GM12878 (cell line): ENCODE data around the gene IL16. TPM values are rescaled to one million over a fixed set of nuclear protein-coding genes. Genes with fewer than 3 reads are reported as not detected.

Experiments used
- ATAC-seq: fragments of 200-7000 bp; cut with Tn5 transposase; 3 replicates; pipeline ENCODE4 v1.9.1; 2020; ENCODE audit warnings: mild to moderate bottlenecking, moderate library complexity
- BruUV-seq: library from RNA; stranded (reverse); fragments of 400-500 nt; replicated peaks from 2 replicates; lab custom pipeline; 2021; lab: Mats Ljungman, UMichigan
- CTCF ChIA-PET: fragments of 300-600 bp; sonication (Branson Sonifier 250); formaldehyde crosslinking; extraction: SDS; loops from one replicate; lab custom pipeline; 2021; ENCODE audit warnings: inconsistent platforms; lab: Yijun Ruan, JAX
- POLR2A ChIA-PET: fragments of 350-600 bp; formaldehyde crosslinking; extraction: SDS; loops from one replicate; lab custom pipeline; 2021; ENCODE audit warnings: inconsistent platforms; lab: Charles Lee
- RAD21 ChIA-PET: fragments of 300-600 bp; sonication (Branson Sonifier 250); formaldehyde crosslinking; loops from one replicate; lab custom pipeline; 2023; ENCODE audit warnings: antibody characterized with exemption; ENCODE audit not compliant: unreplicated experiment; lab: Charles Lee
- SMC1A ChIA-PET: fragments of 300-600 bp; sonication (Branson Sonifier 250); formaldehyde crosslinking; loops from one replicate; lab custom pipeline; 2023; ENCODE audit not compliant: unreplicated experiment, uncharacterized antibody; lab: Charles Lee
- DNase-seq: peaks from one replicate; pipeline ENCODE4 v3.0.0-alpha.2; 2011; ENCODE audit warnings: low read depth, low spot score
- FAIRE-seq: peaks from 3 replicates; lab custom pipeline; 2011; peaks lifted over from hg19 to GRCh38; lab: Jason Lieb, UNC
- H2AFZ ChIP-seq: 2 replicates; pipeline ENCODE4 v1.6.0; 2011; ENCODE audit warnings: low read depth, low read length, control low read depth; ENCODE audit not compliant: control insufficient read depth
- H3K27ac ChIP-seq: 2 replicates; pipeline ENCODE4 v1.5.1; 2011; ENCODE audit warnings: control low read depth; ENCODE audit not compliant: control insufficient read depth, insufficient read depth
- H3K27me3 ChIP-seq, 2 experiments: replicated peaks in 1 of 2; 2 replicates each; pipeline versions ENCODE4 v1.6.0 to v1.6.1; 2011; ENCODE audit warnings: low read length in 1 of 2; ENCODE audit not compliant: control insufficient read depth in 2 of 2, insufficient read depth in 2 of 2
- H3K36me3 ChIP-seq, 2 experiments: 2 replicates each; pipeline ENCODE4 v1.5.1; 2011; ENCODE audit warnings: low read length in 1 of 2; ENCODE audit not compliant: control insufficient read depth in 2 of 2, insufficient read depth in 2 of 2
- H3K4me1 ChIP-seq: 2 replicates; pipeline ENCODE4 v1.6.1; 2011; ENCODE audit warnings: mild to moderate bottlenecking, low read length, moderate library complexity, mixed read lengths; ENCODE audit not compliant: control insufficient read depth, insufficient read depth
- H3K4me2 ChIP-seq: 2 replicates; pipeline ENCODE4 v1.6.0; 2011; ENCODE audit warnings: control low read depth; ENCODE audit not compliant: control insufficient read depth, insufficient read depth
- H3K4me3 ChIP-seq: fragments of 200-600 bp; sonication (generic); 2 replicates; pipeline ENCODE4 v1.5.1; 2016
- H3K79me2 ChIP-seq: 2 replicates; pipeline ENCODE4 v1.6.0; 2011; ENCODE audit warnings: low read length; ENCODE audit not compliant: control insufficient read depth, insufficient read depth
- H3K9ac ChIP-seq: 2 replicates; pipeline ENCODE4 v1.8.0; 2011; ENCODE audit warnings: low read length, control low read depth, mixed read lengths; ENCODE audit not compliant: control insufficient read depth, insufficient read depth
- H3K9me3 ChIP-seq: replicated peaks from 3 replicates; pipeline ENCODE4 v1.5.1; 2011; ENCODE audit warnings: mild to moderate bottlenecking, low read length; ENCODE audit not compliant: control insufficient read depth, insufficient read depth
- H4K20me1 ChIP-seq: 2 replicates; pipeline ENCODE4 v1.6.0; 2011; ENCODE audit not compliant: control insufficient read depth, insufficient read depth
- ASH2L ChIP-seq: fragments of 300-600, 200-600 bp; sonication (generic); IDR thresholded peaks from 2 replicates; pipeline ENCODE4 v1.6.1; 2017; ENCODE audit warnings: low read depth, mild to moderate bottlenecking, borderline replicate concordance
- ATF7 ChIP-seq: fragments of 450-650 bp; IDR thresholded peaks from 2 replicates; pipeline ENCODE4 v1.6.1; 2016; ENCODE audit warnings: low read depth, mild to moderate bottlenecking
- BACH1 ChIP-seq: fragments of 450-650 bp; IDR thresholded peaks from 2 replicates; pipeline ENCODE4 v1.6.1; 2017; ENCODE audit warnings: mild to moderate bottlenecking, borderline replicate concordance
- BCL3 ChIP-seq: IDR thresholded peaks from 2 replicates; pipeline ENCODE4 v1.6.1; 2011; ENCODE audit warnings: borderline replicate concordance, low read depth, mild to moderate bottlenecking, moderate library complexity, low read length; ENCODE audit not compliant: insufficient read depth, poor library complexity, severe bottlenecking
- CBFB ChIP-seq: IDR thresholded peaks from 2 replicates; pipeline ENCODE4 v1.6.1; 2016; ENCODE audit warnings: antibody characterized with exemption, low read depth
- EED ChIP-seq: sonication (generic); IDR thresholded peaks from 2 replicates; pipeline ENCODE4 v1.6.1; 2016; ENCODE audit warnings: antibody characterized with exemption, low read depth
- FOXM1 ChIP-seq: IDR thresholded peaks from 2 replicates; pipeline ENCODE4 v1.6.1; 2012; ENCODE audit warnings: low read depth, mild to moderate bottlenecking, inconsistent platforms, low read length, moderate library complexity
- NBN ChIP-seq: fragments of 450-650 bp; IDR thresholded peaks from 2 replicates; pipeline ENCODE4 v1.6.1; 2016
- NR2C2 ChIP-seq: IDR thresholded peaks from 2 replicates; pipeline ENCODE4 v1.6.1; 2011; ENCODE audit warnings: borderline replicate concordance, low read depth; ENCODE audit not compliant: control insufficient read depth, insufficient read length
- POLR2AphosphoS5 ChIP-seq: IDR thresholded peaks from 2 replicates; pipeline ENCODE4 v1.6.1; 2011; ENCODE audit warnings: mild to moderate bottlenecking, low read length, inconsistent platforms
- POU2F2 ChIP-seq: IDR thresholded peaks from 3 replicates; pipeline ENCODE4 v1.6.1; 2011; ENCODE audit warnings: low read depth, mild to moderate bottlenecking, low read length, borderline replicate concordance
- SKIL ChIP-seq: fragments of 450-650 bp; IDR thresholded peaks from 2 replicates; pipeline ENCODE4 v1.6.1; 2017; ENCODE audit warnings: mild to moderate bottlenecking, low read depth, inconsistent platforms; ENCODE audit not compliant: poor library complexity, severe bottlenecking
- TCF12 ChIP-seq: IDR thresholded peaks from 2 replicates; pipeline ENCODE4 v1.6.1; 2011; ENCODE audit warnings: low read depth, mild to moderate bottlenecking, low read length
- TCF3 ChIP-seq: IDR thresholded peaks from 2 replicates; pipeline ENCODE4 v1.6.1; 2012; ENCODE audit warnings: low read depth, mild to moderate bottlenecking, low read length, borderline replicate concordance; ENCODE audit not compliant: insufficient read depth
- WRNIP1 ChIP-seq: IDR thresholded peaks from 2 replicates; pipeline ENCODE4 v1.6.1; 2011; ENCODE audit warnings: low read depth, low read length, improper control_type of control experiment, borderline replicate concordance
- WGBS: methylation state at CpG from one replicate; pipeline ENCODE4 v1.1.6; 2016; ENCODE audit warnings: low lambda C conversion rate; ENCODE audit not compliant: insufficient replicate concordance, insufficient coverage; ENCODE audit errors: missing lambda C conversion rate; 5-methylcytosine and 5-hydroxymethylcytosine counted together
- in situ Hi-C: fragments of 300-500 bp; cut with MboI; formaldehyde crosslinking; loops from 9 replicates; pipeline ENCODE4 v1.14.3; 2018; ENCODE audit warnings: mixed read lengths
- intact Hi-C: fragments of 100-400 bp; cut with micrococcal nuclease; formaldehyde crosslinking; loops from one replicate; pipeline ENCODE4 v1.14.2; 2022; ENCODE audit not compliant: unreplicated experiment
- polyA plus RNA-seq, 11 experiments: library from polyadenylated mRNA; depleted of rRNA in 4 of 11; unstranded in 6 of 11; stranded (reverse) in 5 of 11; fragments of >200 nt; fragmentation: Nextera tagmentation in 4 of 11; fragmentation: Illumina TruSeq in 1 of 11; extraction: Ambion mirVana in 4 of 11; extraction: Trizol in 1 of 11; gene quantifications; 1 replicate in 1 of 11; 2 replicates in 10 of 11; pipeline versions ENCODE4 v1.2.1 to v1.2.3, GENCODE V29; 2011 to 2016; ENCODE audit warnings: inconsistent platforms in 2 of 11, missing spikeins in 2 of 11, low read depth in 1 of 11
- total RNA-seq, 4 experiments: library from RNA; depleted of rRNA in 3 of 4; stranded (reverse); fragments of >200 nt in 3 of 4; fragmentation: Illumina TruSeq in 1 of 4; extraction: Trizol in 1 of 4; gene quantifications; 2 replicates each; pipeline versions ENCODE4 v1.2.1 to v1.2.3, GENCODE V29; 2013 to 2021

IL16 gene
- total and polyA plus RNA-seq, 10 of the 15 experiments (the other 5 are each of a cell fraction or from before 2014, with no cell fraction given), result 21.7 to 206 (median 44.5) TPM

- in situ Hi-C loops, result no loop called here
- no peaks in the 10 kb centered on the region for H3K36me3 ChIP-seq
- no peaks in the 10 kb centered on the region for H3K9me3 ChIP-seq
- ChIA-PET POLR2A (interaction anchor here (1.0 kb wide), 1 partner anchor 8 kb away, joined by 3 read pairs; no protein-coding TSS in a partner anchor), RAD21 (no interaction called here), CTCF (interaction anchor here (1.2 kb wide), 1 partner anchor 97 kb away, joined by 3 read pairs; no protein-coding TSS in a partner anchor), SMC1A (no interaction called here)
- no peaks in the 10 kb centered on the region for H3K4me1 ChIP-seq
- BruUV-seq, result no TSS peak
- no peak overlapping the region for H2AFZ ChIP-seq
- WGBS, result 75% methylated on average over 11 of the region's 11 CpGs
- no peaks in the 10 kb centered on the region for H4K20me1 ChIP-seq
- intact Hi-C loops, result no loop called here
- no peaks in the 10 kb centered on the region for H3K27me3 ChIP-seq
- H3K27ac ChIP-seq, result no peak overlapping the region
- no peak for TF ChIP-seq BACH1
- TF ChIP-seq NBN, result no peak
- no peak for TF ChIP-seq POU2F2
- TF ChIP-seq TCF12, result no peak
- no peak for TF ChIP-seq ASH2L
- TF ChIP-seq FOXM1, result no peak
- no peak for TF ChIP-seq POLR2AphosphoS5
- TF ChIP-seq TCF3, result no peak
- TF ChIP-seq CBFB, result no peak
- no peaks in the 10 kb centered on the region for H3K79me2 ChIP-seq
- no peak overlapping the region for H3K4me3 ChIP-seq
- FAIRE-seq (no peak), ATAC-seq (no peak), DNase-seq (no peak)
- H3K9ac ChIP-seq, result no peak overlapping the region
- no peak overlapping the region for H3K4me2 ChIP-seq
These were observed 166.1 kb downstream of the IL16 start for GRCh38 chr15:81362790-81363189.

- Histone ChIP-seq H3K4me3 (no peak overlapping the region), H2AFZ (no peak overlapping the region), H3K4me2 (no peak overlapping the region), H4K20me1 (no peaks in the 10 kb centered on the region), H3K4me1 (no peaks in the 10 kb centered on the region), H3K9me3 (no peaks in the 10 kb centered on the region), H3K27me3 (no peaks in the 10 kb centered on the region), H3K36me3 (no peaks in the 10 kb centered on the region), H3K27ac (no peak overlapping the region), H3K79me2 (no peaks in the 10 kb centered on the region), H3K9ac (no peak overlapping the region)
- ChIA-PET RAD21 (no interaction called here), CTCF (no interaction called here), POLR2A (no interaction called here), SMC1A (no interaction called here)
- BruUV-seq, result no TSS peak
- no peak for DNase-seq
- 60% methylated on average over 3 of the region's 3 CpGs for WGBS
- ATAC-seq, result no peak
- in situ Hi-C loops (no loop called here), intact Hi-C loops (no loop called here)
- FAIRE-seq, result no peak
- TF ChIP-seq WRNIP1, result no peak
- no peak for TF ChIP-seq ATF7
- TF ChIP-seq BCL3, result no peak
- no peak for TF ChIP-seq EED
- TF ChIP-seq NR2C2, result no peak
- TF ChIP-seq SKIL, result no peak
These were observed 166.6 kb downstream of the IL16 start for GRCh38 chr15:81363276-81363675.
